K562 (cell line): ENCODE results near the gene INSIG1. TPM values are rescaled to one million over a fixed set of nuclear protein-coding genes. Genes with fewer than 3 reads are reported as not detected.
A peak's percentile ranks its signal among the peaks of the same experiment; 100 is the strongest.

Source experiments
- CTBP1 ChIP-seq: fragments of 450-650 bp; IDR thresholded peaks from 2 replicates; pipeline ENCODE4 v1.6.1; 2016; ENCODE audit warnings: borderline replicate concordance
- HNRNPK ChIP-seq: fragments of 200-400 bp; formaldehyde crosslinking; IDR thresholded peaks from one replicate; pipeline ENCODE4 v1.6.1; 2018; ENCODE audit warnings: mild to moderate bottlenecking, low read depth, low read length; ENCODE audit not compliant: poor library complexity, severe bottlenecking
- MTA2 ChIP-seq: fragments of 450-650 bp; IDR thresholded peaks from 2 replicates; pipeline ENCODE4 v1.6.1; 2016; ENCODE audit warnings: low read depth
- RFX1 ChIP-seq: fragments of 450-650 bp; IDR thresholded peaks from 2 replicates; pipeline ENCODE4 v1.6.1; 2016; ENCODE audit warnings: mild to moderate bottlenecking, moderate library complexity
- SAFB ChIP-seq: fragments of 200-400 bp; formaldehyde crosslinking; IDR thresholded peaks from 2 replicates; pipeline ENCODE4 v1.6.1; 2017; ENCODE audit warnings: low read depth, low read length, borderline replicate concordance
- ZNF316 ChIP-seq: fragments of 450-650 bp; IDR thresholded peaks from 2 replicates; pipeline ENCODE4 v1.6.1; 2016
- ZNF583 ChIP-seq: fragments of 250-450 bp; sonication (Bioruptor Pico); IDR thresholded peaks from 2 replicates; pipeline ENCODE4 v1.4.0; 2020
- polyA plus RNA-seq, 8 experiments: library from polyadenylated mRNA; depleted of rRNA in 4 of 8; stranded (reverse) in 5 of 8; unstranded in 3 of 8; fragments of >200 nt; fragmentation: Nextera tagmentation in 2 of 8; fragmentation: Illumina TruSeq in 1 of 8; extraction: Ambion mirVana in 2 of 8; extraction: Trizol in 1 of 8; gene quantifications; 2 replicates each; pipeline versions ENCODE4 v1.2.1 to v1.2.3, GENCODE V29; 2011 to 2014; ENCODE audit warnings: inconsistent platforms in 1 of 8, missing spikeins in 1 of 8
- total RNA-seq, 7 experiments: library from RNA; depleted of rRNA in 6 of 7; stranded (reverse); fragments of >200 nt in 6 of 7; fragmentation: Illumina TruSeq in 2 of 7; extraction: Trizol in 2 of 7; gene quantifications; 2 replicates each; pipeline versions ENCODE4 v1.2.1 to v1.2.3, GENCODE V29; 2011 to 2021; ENCODE audit warnings: low replicate concordance in 1 of 7
- TF ChIP-seq, protein P1 (sequence below): fragments of 250-450 bp; sonication (Bioruptor Pico); IDR thresholded peaks from 2 replicates; pipeline ENCODE4 v1.5.0; 2022; ENCODE audit warnings: mild to moderate bottlenecking
- TF ChIP-seq, protein P2 (sequence below): fragments of 450-650 bp; formaldehyde crosslinking; IDR thresholded peaks from 2 replicates; pipeline ENCODE4 v1.4.0; 2022; ENCODE audit warnings: mild to moderate bottlenecking, moderate library complexity
- TF ChIP-seq, protein P3 (sequence below): fragments of 450-650 bp; IDR thresholded peaks from 2 replicates; pipeline ENCODE4 v1.7.1; 2018; ENCODE audit warnings: mild to moderate bottlenecking, low read depth; ENCODE audit not compliant: partially characterized antibody
- TF ChIP-seq, protein P4 (sequence below), 3 experiments: fragments of 200-800 bp in 1 of 3; fragments of 250-450 bp in 1 of 3; fragments of 450-650 bp in 1 of 3; sonication (Bioruptor Pico) in 1 of 3; sonication (Bioruptor generic) in 1 of 3; formaldehyde crosslinking in 1 of 3; IDR thresholded peaks; 2 replicates each; pipeline versions ENCODE4 v1.6.1 to v1.8.0; 2016 to 2022; ENCODE audit warnings: mild to moderate bottlenecking in 2 of 3, missing genetic modification characterization in 2 of 3, missing compliant biosample characterization in 1 of 3, moderate library complexity in 1 of 3
- TF ChIP-seq, protein P5 (sequence below): IDR thresholded peaks from 2 replicates; pipeline ENCODE4 v1.6.1; 2011; ENCODE audit warnings: borderline replicate concordance, low read depth, mild to moderate bottlenecking, moderate library complexity, low read length; ENCODE audit not compliant: insufficient read depth, poor library complexity, severe bottlenecking
- TF ChIP-seq, protein P6 (sequence below): sonication (generic); formaldehyde crosslinking; IDR thresholded peaks from 2 replicates; pipeline ENCODE4 v1.8.0; 2022; ENCODE audit warnings: mild to moderate bottlenecking, low read depth, missing genetic modification reagents

INSIG1 gene
- total and polyA plus RNA-seq, 9 of the 15 experiments (the other 6 are each of a cell fraction or from before 2014, with no cell fraction given), result 57.1 to 787 (median 238) TPM

DNA sequence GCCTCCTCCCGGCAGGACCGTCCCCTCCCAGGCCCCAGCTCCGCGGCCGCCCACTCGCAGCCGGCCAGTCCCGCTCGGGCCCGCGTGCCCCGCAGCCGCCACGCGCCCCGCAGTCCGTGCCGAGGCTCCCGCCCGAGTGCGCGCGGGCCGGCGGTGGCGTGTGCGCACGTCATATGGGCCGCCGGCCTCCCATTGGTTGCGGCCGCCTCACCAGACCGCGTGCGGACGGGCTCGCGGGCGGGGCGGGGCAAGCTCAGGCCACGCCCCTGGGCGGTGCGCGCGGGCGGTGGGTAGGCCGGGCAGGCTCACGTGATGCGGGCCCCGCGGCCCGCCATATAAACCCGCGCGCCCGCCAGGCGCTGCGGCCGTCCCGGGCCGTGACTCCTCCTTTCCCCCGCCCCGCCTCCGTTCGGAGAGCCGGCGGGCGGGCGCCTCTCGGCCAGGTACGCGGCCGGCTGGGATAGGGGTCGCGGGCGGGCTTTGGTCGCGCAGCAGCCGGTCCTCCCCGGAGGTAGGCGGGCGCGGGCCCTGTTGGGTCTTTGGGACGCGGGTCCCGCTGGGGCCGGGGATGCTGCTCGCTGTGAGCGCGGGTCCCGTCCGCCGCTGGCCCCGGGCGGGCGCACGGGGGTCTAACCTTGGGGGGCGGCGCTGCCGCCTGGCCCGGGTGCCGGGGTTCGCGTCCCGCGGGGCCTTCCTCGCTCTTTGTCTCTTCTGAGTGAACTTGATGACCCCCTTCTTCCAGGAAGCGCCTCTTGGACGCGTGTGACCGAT is at the start of gene INSIG1 (continued):
- TF ChIP-seq, protein P1, sequence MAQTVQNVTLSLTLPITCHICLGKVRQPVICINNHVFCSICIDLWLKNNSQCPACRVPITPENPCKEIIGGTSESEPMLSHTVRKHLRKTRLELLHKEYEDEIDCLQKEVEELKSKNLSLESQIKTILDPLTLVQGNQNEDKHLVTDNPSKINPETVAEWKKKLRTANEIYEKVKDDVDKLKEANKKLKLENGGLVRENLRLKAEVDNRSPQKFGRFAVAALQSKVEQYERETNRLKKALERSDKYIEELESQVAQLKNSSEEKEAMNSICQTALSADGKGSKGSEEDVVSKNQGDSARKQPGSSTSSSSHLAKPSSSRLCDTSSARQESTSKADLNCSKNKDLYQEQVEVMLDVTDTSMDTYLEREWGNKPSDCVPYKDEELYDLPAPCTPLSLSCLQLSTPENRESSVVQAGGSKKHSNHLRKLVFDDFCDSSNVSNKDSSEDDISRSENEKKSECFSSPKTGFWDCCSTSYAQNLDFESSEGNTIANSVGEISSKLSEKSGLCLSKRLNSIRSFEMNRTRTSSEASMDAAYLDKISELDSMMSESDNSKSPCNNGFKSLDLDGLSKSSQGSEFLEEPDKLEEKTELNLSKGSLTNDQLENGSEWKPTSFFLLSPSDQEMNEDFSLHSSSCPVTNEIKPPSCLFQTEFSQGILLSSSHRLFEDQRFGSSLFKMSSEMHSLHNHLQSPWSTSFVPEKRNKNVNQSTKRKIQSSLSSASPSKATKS (CRISPR knock-in tag), result no peak
- TF ChIP-seq CTBP1 (peak; percentile 99), HNRNPK (no peak), ZNF316 (no peak), SAFB (peak; percentile 87), MTA2 (no peak), ZNF583 (no peak), RFX1 (no peak)
- TF ChIP-seq, protein P2, sequence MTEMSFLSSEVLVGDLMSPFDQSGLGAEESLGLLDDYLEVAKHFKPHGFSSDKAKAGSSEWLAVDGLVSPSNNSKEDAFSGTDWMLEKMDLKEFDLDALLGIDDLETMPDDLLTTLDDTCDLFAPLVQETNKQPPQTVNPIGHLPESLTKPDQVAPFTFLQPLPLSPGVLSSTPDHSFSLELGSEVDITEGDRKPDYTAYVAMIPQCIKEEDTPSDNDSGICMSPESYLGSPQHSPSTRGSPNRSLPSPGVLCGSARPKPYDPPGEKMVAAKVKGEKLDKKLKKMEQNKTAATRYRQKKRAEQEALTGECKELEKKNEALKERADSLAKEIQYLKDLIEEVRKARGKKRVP (CRISPR knock-in tag), result no peak
- TF ChIP-seq, protein P3, sequence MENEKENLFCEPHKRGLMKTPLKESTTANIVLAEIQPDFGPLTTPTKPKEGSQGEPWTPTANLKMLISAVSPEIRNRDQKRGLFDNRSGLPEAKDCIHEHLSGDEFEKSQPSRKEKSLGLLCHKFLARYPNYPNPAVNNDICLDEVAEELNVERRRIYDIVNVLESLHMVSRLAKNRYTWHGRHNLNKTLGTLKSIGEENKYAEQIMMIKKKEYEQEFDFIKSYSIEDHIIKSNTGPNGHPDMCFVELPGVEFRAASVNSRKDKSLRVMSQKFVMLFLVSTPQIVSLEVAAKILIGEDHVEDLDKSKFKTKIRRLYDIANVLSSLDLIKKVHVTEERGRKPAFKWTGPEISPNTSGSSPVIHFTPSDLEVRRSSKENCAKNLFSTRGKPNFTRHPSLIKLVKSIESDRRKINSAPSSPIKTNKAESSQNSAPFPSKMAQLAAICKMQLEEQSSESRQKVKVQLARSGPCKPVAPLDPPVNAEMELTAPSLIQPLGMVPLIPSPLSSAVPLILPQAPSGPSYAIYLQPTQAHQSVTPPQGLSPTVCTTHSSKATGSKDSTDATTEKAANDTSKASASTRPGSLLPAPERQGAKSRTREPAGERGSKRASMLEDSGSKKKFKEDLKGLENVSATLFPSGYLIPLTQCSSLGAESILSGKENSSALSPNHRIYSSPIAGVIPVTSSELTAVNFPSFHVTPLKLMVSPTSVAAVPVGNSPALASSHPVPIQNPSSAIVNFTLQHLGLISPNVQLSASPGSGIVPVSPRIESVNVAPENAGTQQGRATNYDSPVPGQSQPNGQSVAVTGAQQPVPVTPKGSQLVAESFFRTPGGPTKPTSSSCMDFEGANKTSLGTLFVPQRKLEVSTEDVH, result no peak
- TF ChIP-seq, protein P4, sequence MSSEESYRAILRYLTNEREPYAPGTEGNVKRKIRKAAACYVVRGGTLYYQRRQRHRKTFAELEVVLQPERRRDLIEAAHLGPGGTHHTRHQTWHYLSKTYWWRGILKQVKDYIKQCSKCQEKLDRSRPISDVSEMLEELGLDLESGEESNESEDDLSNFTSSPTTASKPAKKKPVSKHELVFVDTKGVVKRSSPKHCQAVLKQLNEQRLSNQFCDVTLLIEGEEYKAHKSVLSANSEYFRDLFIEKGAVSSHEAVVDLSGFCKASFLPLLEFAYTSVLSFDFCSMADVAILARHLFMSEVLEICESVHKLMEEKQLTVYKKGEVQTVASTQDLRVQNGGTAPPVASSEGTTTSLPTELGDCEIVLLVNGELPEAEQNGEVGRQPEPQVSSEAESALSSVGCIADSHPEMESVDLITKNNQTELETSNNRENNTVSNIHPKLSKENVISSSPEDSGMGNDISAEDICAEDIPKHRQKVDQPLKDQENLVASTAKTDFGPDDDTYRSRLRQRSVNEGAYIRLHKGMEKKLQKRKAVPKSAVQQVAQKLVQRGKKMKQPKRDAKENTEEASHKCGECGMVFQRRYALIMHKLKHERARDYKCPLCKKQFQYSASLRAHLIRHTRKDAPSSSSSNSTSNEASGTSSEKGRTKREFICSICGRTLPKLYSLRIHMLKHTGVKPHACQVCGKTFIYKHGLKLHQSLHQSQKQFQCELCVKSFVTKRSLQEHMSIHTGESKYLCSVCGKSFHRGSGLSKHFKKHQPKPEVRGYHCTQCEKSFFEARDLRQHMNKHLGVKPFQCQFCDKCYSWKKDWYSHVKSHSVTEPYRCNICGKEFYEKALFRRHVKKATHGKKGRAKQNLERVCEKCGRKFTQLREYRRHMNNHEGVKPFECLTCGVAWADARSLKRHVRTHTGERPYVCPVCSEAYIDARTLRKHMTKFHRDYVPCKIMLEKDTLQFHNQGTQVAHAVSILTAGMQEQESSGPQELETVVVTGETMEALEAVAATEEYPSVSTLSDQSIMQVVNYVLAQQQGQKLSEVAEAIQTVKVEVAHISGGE (CRISPR knock-in tag; IDR thresholded peaks at IDR 0.05), result peak in 1 of 3 experiments; percentile 75; a peak in 2 of 6 replicates
- TF ChIP-seq, protein P5, sequence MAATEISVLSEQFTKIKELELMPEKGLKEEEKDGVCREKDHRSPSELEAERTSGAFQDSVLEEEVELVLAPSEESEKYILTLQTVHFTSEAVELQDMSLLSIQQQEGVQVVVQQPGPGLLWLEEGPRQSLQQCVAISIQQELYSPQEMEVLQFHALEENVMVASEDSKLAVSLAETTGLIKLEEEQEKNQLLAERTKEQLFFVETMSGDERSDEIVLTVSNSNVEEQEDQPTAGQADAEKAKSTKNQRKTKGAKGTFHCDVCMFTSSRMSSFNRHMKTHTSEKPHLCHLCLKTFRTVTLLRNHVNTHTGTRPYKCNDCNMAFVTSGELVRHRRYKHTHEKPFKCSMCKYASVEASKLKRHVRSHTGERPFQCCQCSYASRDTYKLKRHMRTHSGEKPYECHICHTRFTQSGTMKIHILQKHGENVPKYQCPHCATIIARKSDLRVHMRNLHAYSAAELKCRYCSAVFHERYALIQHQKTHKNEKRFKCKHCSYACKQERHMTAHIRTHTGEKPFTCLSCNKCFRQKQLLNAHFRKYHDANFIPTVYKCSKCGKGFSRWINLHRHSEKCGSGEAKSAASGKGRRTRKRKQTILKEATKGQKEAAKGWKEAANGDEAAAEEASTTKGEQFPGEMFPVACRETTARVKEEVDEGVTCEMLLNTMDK, result peak; percentile 0
- TF ChIP-seq, protein P6, sequence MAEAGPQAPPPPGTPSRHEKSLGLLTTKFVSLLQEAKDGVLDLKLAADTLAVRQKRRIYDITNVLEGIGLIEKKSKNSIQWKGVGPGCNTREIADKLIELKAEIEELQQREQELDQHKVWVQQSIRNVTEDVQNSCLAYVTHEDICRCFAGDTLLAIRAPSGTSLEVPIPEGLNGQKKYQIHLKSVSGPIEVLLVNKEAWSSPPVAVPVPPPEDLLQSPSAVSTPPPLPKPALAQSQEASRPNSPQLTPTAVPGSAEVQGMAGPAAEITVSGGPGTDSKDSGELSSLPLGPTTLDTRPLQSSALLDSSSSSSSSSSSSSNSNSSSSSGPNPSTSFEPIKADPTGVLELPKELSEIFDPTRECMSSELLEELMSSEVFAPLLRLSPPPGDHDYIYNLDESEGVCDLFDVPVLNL, result 0 out of 2 replicates have a peak, but pooled peaks have one; percentile 23
